Hypothalamus (tissue), 51 donors: Measurements from ENCODE around the gene CAMK2B.

ENCODE experiments used
- DNase-seq, 51 donors: peaks; one replicate each; lab custom pipeline; 2025; lab: John Stamatoyannopoulos, UW

CAMK2B gene

GRCh38 chr7:44310221-44310848, 15.1 kb downstream of the CAMK2B start:
- no peak for DNase-seq

DNA sequence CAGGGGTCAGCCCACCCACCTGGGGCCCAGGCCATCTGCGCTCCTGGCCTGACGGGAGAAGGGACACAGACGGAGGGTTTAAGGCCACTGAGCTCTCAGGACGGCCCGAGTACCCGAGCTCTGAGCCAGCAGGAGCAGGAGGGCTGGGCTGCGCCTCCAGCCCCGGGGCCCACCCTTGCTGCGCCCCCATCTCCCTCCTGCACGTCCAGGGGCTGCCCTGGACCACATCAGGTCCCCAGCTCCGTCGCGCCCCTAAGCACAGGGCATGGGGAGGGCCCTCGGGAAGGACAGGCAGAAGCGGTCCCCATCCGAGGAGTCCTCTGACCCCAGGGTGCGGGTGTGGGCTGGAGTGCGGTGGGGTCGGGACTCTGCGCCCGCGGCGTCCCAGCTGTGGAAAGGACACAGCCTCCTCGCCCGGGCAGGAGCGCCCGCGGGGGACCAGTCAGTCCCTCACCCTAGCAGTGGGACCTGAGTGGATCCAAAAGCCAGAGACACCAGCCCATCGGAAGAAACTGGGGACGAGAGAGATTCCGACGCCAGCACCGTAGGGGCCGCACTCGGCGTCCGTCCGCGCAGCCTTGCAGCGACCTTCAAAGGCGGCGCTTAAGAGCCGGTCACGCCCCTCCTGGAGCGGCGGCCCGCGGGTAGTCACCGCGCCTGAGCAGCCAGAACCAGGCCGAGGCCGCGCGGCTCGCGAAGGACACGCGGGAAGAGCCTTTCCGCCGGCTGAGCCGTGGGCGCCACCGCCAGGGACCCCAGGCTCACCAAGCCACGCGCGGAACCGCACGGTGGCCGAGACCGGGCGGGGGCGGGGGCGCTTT, 15.9 kb downstream of the CAMK2B start:
- DNase-seq = peak in 17 of 51 donors; percentile 33 to 65 (median 47)

GRCh38 chr7:44308596-44309270, 16.7 kb downstream of the CAMK2B start:
- DNase-seq = no peak

- no peak for DNase-seq
Observed at GRCh38 chr7:44307905-44308595, 17.3 kb downstream of the CAMK2B start.

DNA sequence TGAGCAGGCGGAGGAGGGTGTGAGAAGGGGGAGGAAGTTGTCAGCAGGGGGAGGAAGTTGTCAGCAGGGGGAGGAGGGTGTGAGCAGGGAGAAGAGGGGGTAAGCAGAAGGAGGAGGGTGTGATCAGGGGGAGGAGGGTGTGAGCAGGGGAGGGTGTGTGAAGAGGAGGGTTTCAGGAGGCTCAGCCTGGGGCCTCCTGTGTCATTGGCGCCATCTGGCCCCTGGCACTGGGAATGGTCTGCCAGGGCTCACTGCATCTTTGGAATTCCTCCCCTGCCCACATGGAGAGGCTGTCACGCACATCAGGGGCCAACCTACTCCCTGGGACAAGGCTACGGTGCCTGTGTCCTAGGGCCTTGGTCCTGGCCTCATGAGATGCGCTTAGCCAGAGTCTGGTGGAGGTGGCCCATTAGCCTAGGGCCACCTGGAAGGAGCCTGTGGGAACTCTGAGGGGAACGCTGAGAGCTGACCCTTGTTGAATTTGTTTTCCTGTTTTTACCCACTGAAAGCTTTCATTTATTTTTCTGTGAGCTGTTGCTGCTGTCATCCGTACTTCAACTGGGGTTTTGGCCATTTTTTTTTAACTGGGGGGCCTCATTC, 18.0 kb downstream of the CAMK2B start:
- no peak for DNase-seq

DNA sequence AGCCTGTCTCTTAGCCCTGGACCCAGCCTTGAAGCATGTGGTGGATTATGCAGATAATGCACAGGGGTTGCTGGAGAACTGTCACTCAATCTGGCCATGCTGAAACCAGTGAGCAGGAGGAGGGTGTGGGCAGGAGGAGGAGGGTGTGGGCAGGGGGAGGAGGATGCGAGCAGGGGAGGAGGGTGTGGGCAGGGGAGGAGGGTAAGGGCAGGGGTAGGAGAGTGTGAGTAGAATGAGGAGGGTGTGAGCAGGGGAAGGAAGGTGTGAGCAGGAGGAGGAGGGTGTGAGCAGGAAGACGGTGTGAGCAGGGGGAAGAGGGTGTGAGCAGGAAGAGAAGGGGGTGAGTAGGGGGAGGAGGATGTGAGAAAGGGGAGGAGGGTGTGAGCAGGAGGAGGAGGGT, 18.8 kb downstream of the CAMK2B start:
- no peak for DNase-seq

DNA sequence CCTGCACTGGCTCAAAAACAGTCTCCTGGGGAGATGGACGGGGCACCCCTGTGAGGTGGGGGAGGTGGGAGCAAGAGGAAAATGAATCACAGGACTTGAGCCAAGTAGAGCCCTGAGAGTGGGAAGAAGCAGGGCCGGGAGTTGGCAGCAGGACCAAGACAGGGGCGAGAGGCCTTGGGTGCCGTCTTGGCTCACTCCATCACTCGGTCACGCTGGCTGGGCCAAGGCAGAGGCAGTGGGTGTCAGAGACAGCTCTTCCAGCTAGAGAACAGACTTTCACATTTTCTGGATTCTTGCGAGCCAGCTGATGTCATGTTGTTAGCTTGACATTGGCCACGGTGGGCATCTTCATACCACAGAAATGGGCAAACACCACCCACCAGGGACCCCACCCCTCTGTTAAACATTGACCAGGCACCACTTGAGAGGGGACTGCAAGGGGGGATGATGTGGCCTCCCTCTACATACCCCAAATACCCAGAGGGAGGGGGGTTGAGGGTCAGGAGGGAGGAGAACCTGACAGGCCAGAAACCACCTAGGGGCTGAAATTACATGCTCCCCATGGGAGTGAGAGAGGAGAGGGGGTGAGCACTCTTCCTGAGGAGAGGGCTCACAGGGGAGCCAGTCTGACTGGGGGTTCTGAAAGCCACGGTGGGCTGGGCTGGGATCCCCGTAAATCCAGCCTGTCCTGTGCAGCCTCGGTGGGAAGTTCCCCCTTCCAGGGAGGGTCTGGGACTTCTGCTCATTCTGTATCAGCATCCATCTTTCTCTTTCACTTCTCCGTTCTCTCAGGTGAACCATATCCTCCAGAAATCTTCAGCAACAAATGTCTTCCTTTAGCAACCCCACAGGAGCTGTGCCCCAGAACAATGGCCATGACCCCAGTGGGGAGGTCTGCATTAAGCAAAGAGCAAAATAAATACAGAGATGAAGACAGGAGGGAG, 19.6 kb downstream of the CAMK2B start:
- DNase-seq = no peak

GRCh38 chr7:44294325-44295069, 30.9 kb downstream of the CAMK2B start:
- no peak for DNase-seq

DNA sequence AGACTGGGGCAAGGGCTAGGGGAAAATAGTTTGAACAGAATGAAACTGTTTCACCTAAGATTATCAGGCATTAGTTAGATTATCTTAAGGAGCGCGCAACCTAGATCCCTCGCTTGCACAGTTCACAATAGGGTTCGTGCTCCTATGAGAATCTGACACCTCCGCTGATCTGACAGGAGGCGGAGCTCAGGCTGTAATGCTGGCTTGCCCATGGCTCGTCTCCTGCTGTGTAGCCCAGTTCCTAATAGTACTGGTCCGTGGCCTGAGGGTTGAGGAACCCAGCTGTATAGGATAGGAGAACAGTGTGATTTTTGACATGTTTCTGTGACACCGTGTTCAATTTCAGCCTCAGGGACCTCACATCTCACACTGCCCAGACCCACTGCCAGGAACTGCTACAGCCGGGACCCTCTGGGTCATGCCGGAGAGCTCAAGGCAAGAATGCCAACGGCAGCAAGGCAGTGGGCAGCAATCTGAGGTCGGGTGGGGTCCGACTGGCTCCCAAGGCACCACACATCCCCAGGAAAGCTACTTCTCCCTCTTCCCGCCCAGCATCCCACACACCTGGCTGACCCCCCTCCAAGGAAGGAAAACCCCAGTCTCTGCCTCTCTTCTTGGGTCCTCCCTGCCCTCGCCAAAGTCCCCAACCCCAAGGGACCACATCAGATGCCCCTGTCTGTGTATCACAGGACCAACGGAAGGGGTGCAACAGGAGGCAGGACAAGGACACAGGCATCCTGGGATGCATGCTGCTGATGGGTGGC, 31.7 kb downstream of the CAMK2B start:
- DNase-seq = no peak

DNA sequence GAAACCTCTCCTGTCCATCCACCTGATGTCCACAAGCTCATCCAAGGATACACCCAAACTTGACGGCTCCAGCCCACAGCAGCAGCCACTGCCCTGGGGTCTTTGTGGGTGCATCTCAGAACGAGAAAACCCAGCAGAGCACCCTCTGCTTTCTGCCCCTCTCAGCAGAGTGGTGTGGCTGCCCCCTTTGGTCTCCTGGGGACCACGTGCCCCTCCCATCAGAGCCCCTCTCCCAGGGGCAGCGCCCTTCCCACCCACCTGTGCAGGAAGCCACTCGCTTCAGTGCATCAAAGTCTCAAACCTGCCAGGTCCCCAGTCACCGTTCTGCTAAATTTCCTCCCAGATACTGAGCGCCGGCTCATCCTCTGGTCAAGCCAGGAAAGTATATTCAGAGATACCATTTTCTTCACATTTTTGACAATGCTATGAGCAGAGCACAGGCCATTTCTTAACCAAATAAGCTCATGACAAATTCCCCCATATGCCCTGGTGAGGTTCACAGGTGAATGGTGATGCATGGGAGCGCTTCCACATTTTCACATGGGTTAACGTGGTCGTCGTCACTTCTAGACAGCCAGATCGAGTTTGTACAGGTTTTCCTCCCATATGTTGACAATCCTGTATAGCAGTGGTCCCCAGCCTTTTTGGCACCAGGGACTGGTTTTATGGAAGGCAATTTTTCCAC, 32.4 kb downstream of the CAMK2B start:
- no peak for DNase-seq

DNA sequence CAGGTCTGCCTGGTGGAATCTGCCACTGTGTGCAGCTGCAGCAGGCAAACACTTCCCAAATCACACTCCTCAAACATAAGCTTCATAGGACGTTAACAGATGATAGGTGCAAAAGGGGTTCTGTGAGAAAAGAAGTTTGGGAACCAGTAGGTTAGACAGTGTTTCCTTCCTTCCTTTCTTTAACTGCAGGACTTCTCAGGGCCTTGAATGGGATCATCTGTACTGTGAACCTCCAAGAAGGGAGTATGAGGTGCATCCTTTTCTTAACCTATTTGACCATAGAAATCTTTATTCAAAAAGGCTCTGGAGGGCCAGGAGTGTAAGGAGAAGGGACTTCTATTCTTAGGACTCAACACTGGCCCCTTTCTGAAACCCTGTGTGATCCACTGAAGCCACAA, 33.0 kb downstream of the CAMK2B start:
- no peak for DNase-seq

DNA sequence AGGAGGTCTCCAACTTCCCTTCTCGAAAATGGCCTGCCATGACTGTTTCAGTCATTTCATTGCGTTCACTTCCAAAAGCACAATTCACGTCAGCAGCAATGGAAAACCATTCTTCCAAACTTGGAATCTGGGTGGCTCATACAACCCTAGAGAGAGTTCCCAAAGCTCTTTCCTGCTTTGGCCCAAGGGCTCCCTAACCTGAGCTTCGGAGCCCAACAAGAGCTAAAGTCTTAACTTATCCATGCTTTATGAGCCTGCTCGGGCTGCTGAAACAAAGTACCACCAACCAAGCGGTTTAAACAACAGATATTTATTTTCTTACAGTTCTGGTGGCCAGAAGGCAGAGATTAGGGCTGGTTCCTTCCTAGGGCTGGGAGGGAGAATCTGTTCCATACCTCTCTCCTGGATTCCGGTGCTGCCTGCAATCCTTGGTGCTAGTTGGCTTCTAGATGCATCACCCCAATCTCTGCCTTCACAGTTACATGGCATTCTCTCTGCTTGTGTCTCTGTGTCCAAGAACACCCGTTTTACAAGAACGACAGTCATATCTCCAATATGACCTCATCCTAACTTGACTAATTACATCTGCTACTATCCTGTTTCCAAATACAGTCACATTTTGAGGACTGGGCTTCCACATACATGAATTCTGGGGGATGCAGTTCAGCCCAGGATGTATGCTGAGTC, 33.5 kb downstream of the CAMK2B start:
- DNase-seq = no peak

- DNase-seq = no peak
Observed at GRCh38 chr7:44291066-44291732, 34.2 kb downstream of the CAMK2B start.

DNA sequence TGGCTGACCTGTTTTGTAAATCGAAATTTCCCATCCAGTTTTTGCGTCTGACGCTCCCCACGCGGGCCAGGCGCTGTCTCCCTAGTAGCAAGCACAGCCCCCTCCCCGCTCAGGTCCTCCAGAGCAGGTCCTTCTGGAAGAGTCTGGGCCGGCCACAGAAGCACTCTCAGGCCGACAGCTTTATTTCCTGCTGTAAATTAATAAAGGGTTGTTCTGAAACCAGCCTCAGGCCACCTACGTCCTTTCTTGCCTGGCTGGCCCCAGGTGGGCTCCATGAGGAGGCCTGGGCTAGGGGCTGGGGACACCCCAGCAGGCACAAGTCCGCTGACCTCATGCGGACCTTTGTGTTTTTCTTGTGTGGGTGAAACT, 35.2 kb downstream of the CAMK2B start:
- DNase-seq = no peak

DNA sequence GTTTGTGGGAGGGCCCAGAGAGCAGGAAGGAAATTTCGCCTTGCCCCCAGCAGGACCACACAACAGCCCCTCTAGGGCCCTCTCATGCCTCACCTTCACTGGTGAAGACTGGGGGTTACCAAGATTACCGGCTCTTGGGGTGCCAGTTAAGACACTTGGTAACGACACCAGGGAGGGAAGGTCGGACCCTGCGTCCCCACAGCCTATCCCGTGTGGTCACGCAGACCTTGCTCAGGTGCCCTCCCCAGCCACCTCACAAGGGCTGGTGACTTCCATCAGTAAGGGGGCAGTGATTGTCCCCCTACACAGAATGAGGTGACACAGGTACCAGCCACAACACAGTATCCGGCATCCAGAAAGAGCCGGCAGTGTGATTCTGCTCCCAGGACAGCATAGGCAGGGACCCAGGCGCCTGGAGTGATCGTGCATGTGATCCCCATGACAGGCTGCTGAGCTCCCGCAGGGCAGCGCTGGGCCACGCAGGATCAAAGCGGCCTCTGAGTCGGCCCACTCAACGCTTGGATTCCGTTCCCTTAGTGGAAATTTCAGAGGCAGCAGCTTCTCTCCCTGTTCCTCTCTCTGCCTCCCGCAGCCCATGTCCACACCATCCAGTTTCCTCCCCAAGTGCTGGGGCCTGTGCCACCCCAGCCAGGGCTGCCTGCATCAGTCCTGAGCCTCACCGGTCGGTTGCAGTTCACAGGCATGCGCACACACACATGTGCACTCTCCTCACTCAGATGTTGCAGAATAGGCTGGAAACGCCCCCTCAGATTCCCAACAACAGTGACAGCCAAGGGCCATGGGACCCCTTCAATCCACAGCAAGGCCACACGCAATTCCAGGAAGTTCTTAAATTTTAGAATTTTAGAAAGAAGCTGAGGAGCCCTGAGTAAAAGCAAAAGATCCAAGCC, 35.8 kb downstream of the CAMK2B start:
- no peak for DNase-seq
